Mesenteric fat pad (tissue), 1 donor: Measurements from ENCODE around the gene MAGEF1. TPM values are rescaled to one million over a fixed set of nuclear protein-coding genes. Genes with fewer than 3 reads are reported as not detected.

Source experiments
- DNase-seq: peaks from one replicate; pipeline ENCODE4 v3.0.0-alpha.2; 2020; ENCODE audit warnings: low spot score
- total RNA-seq: library from RNA; stranded (reverse); fragmentation: NEBNext Ultra II Directional; extraction: Animal tissue kit (Norgen Biotek cat#: 25700); gene quantifications from one replicate; pipeline ENCODE4 v1.2.1, GENCODE V29; 2021
- donor health status: DM: yes; HTN: yes; CAD: no.

The MAGEF1 gene
- total RNA-seq, 1 donor from 2014 or later, result 18.9 TPM

GRCh38 chr3:184727357-184728009 lies 15.6 kb upstream of the MAGEF1 start:
- DNase-seq, result no peak

DNA sequence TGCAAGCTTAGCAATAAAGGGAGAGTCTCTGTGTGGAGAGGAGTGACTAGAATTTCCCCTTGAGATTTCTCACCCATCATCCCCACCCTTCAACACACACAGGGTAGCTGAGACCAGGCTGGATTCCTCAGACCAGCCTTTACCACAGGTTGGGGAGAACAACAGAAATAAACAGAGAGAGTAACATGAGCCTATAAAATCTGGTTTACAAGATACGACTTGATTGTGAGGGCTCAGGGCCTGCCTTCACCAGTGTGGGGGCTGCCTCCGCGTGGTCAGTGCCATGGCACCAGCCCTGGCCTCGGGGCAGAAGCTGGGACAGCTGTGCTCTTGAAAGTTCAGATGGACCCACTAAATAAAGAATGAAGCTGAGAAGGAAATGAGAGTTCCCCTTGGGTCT lies 14.6 kb upstream of the MAGEF1 start:
- DNase-seq, result no peak

- DNase-seq, result no peak
Measured at GRCh38 chr3:184725176-184725719, 13.4 kb upstream of the MAGEF1 start.

DNA sequence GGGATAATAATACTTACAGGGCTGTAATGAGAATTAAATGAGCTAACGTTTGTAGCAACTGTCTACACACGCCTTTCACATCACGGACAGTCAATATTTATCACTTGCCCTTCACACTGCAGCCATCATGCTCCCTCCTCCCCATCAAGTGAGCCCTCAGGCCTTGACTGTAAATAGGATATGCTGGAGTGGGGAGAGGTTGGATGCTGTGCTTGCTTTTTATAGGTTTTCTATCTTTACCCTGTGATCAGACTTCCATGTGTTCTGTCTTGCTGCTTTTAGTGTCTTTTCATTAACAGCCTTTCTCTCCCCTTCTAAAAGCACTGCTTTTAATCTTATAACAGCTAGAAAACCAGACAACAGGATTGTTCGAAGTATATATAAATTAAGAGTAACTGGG lies 12.8 kb upstream of the MAGEF1 start:
- DNase-seq, result no peak

DNA sequence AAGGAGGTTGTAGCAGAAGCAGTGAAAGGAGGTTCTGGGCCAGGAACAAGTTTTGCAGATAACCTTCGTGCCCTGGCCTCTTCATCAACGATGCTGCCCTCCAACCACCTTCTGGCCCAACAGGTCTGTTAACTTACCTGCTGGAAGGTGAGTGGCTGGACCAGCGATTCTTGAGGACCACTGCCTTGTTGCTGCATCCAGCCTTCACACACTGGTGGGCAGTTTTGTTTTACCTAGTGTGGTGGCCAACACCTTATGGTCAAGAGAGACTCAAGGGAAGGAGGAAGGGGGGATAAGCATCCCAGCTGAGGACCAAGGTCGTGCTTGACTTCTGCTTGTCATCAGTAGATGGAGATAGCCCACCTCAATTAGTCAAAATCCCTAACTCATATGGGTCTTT lies 7.8 kb upstream of the MAGEF1 start:
- DNase-seq, result no peak

GRCh38 chr3:184718431-184718830 lies 6.6 kb upstream of the MAGEF1 start:
- no peak for DNase-seq

DNA sequence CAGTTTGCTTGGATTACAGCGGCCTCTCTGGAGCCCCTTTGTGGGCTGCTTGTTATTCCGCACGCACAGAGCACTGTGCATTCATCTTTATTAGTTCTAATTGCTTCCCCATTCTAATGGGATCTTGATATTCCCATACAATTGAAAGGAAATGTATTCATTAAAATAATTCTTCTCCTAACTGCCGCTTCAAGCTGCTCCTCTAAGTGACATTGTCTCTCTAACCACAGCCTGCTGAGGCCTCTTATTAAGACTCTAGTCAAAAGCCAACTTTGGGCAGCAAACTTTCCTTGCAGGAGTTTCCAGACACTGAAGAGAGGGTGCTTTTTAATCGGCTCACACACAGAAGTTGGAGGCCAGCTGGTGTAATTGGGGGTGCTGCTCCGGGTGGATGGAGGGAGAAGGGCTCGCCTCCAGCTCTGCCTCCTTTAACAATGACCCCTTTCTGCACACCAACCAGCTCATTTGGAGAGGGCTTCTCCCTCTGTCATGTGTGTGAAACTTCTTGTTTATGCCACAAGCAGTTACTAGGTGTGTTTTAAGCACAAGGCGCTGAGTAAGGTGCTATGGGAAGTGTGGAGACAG lies 5.6 kb upstream of the MAGEF1 start:
- no peak for DNase-seq

- no peak for DNase-seq
Measured at GRCh38 chr3:184716622-184717398, 4.9 kb upstream of the MAGEF1 start.

DNA sequence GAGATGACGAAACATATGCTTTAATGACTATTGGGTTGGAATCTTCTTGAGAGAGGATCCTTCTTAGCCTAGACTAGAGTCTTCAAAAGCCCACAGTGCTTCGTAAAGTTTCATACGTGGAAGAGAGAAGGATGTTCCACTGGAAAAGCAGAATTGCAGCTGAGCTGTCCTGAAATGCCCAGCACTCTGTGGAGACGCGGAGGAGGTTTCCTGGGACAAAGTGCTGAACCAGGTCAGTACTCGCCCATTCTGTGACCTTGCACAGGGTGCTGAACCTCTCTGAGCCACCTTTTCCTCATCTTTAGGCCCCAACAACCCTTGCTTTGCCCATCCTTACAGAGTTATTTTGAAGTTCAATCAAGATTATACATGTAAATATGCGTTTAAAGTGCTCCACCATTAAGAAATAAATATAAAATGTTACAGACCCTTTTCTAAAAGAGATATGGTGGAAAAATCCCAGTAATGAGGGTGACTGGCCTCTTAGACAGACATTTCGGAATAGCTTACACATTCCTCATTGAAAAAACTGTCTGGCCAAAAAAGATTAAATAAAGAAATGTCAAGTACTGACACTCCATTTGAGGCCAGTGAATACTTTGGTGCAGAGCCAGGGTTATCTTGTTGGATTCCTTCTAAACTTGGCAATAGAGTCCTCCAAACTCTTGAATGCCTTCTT lies 4.2 kb upstream of the MAGEF1 start:
- no peak for DNase-seq

DNA sequence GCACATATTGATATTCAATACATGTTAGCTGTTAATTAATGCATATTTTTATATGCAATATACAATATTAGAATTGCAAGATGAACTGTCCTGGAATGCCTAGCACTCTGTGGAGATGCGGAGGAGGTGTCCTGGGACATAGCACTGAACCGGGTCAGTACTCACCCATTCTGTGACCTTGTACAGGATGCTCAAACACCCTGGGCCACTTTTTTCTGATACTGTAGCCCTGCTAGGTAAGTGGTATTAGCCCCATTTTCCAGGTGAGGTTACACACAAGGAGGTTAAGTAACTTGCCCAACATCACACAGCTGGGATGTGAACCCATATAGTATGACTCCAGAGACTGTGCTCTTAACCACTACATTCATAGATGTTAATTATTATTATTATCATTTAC lies 1.7 kb upstream of the MAGEF1 start:
- DNase-seq, result no peak

GRCh38 chr3:184713040-184713355 lies 1.1 kb upstream of the MAGEF1 start:
- DNase-seq, result no peak

DNA sequence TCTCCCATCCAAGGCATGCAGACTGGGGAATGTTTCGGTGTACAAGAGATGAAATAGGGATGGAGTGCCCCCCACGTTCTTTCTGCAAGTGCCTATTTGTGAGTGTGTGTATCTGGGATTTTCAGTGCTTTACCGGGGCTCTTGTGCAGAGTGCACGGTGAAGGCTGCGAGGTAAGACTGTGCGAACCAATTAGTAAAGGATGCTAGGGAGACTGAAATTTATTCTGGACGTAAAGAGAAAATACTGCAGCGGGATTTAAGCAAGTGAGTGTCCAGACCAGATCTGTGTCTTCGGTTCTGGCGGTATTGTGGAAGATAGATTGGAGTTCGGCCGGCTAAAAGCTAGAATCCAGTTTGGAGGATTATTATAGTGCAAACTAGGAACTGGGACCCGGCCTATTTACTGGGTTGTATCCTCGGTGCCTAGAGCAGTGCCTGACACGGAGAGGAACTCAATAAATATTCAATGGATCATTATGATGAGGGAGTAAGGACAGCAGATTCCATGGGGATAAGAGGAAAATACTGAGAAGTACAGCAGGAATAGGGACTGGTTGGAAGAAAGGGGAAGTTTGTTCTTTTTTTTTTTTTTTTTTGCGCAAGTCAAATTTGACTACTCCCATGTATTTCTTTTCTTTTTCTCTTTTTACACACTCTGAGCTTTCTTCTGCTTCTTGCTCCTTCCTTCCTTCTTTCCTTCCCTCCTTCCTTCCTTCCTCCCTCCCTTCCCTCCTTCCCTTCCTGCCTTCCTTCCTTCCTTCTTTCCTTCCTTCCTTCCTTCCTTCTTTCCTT lies 580 bp upstream of the MAGEF1 start:
- no peak for DNase-seq

GRCh38 chr3:184710870-184711492 lies 883 bp downstream of the MAGEF1 start:
- no peak for DNase-seq

DNA sequence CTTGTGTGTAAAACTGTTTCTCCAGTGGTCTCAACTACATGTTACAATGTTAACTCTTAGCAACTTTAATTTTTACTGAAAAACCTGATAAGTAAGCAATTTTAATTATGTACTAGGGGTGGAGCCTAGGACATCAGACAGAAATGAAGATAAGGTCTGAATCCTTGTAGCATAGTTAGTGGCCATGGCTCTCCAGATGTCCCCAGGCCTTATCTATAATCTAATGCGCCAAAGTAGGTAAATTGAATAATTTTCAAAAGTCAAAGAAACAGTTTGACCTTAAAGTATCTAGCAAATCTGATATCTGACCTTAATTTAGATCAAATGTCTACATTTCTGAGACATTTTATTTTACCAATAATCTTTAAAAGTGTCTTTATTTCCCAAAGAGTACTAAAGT lies 8.2 kb downstream of the MAGEF1 start:
- DNase-seq, result no peak

DNA sequence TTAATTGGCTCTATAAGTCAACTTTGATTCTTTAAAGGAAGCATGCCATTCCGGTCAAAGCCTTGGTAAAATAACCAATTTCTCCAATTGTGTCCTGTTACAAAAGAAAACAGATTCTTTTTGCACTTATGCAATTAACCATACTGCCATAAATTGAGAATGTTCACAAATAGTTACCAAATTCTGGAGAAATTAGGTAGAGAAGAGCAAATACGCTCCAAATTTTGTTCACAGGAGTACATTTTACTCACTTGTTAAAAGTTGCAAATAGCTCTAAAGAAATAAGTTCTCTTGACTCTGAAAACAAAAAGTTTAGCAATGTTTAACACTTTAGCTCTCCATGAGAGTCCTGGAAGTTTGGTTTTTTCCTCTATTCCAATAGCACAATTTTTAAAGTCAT lies 11.1 kb downstream of the MAGEF1 start:
- DNase-seq, result no peak

- DNase-seq, result no peak
Measured at GRCh38 chr3:184697845-184698244, 14.0 kb downstream of the MAGEF1 start.

DNA sequence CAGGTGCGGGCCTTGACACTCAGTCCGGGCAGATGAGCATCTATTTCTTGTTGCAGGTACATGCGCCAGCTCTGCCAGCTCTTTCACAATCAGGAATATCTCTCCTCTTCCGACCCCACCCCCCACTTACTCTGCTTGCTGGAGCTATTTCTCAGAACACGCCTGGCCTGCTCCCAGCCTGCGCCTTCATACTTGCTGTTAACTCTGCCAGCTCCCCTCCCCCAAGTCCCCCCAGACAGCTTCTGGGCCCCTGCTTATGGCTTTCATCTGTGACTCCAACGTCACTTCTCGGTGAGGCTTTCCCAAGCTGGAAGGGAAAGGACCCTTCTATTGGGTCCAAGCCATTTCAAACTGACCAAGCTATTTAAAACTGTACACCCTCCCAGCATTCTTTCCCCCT lies 15.2 kb downstream of the MAGEF1 start:
- DNase-seq, result no peak

DNA sequence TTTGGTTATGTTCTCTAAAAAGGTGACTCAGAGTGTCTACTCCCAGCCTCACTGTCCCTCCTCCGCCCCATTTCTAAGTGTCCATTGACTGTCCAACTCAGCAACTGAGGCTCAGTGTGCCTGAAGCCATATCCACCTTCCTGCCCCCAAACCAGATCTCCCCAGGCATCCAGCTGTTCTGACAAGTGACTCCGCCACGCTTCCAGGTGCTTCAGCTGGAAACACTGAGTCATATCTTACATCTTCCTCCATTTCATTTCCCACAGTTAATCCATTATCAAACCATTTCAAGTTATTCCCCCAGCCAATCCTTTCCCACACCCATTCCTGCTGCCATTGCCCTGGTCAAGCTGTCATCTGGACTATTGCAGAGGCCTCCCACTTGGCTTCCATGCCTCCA lies 17.1 kb downstream of the MAGEF1 start:
- no peak for DNase-seq

- no peak for DNase-seq
Measured at GRCh38 chr3:184694133-184694665, 17.7 kb downstream of the MAGEF1 start.
